Mononuclear cell (primary cell): Measurements from ENCODE around the gene PDE4D. TPM values are rescaled to one million over a fixed set of nuclear protein-coding genes. Genes with fewer than 3 reads are reported as not detected.

ENCODE experiments used
- H3K27me3 ChIP-seq: 2 replicates; pipeline ENCODE4 v1.6.0; 2011; ENCODE audit warnings: low read length, control low read depth; ENCODE audit not compliant: insufficient read depth
- H3K4me1 ChIP-seq: 2 replicates; pipeline ENCODE4 v1.5.1; 2011; ENCODE audit warnings: mild to moderate bottlenecking, low read length, control low read depth; ENCODE audit not compliant: insufficient read depth
- H3K4me3 ChIP-seq: 2 replicates; pipeline ENCODE4 v1.5.1; 2011; ENCODE audit warnings: mild to moderate bottlenecking, low read length, moderate library complexity
- H3K9me3 ChIP-seq: 2 replicates; pipeline ENCODE4 v1.5.1; 2011; ENCODE audit warnings: low read depth, mild to moderate bottlenecking, control low read depth, low read length
- total RNA-seq: library from RNA; depleted of rRNA; stranded (reverse); fragments of >200 nt; gene quantifications from one replicate; pipeline ENCODE4 v1.2.3, GENCODE V29; 2012

The PDE4D gene
- total RNA-seq, 1 donor, result 171 TPM

- H3K4me3 ChIP-seq, result no peak overlapping the region
- H3K27me3 ChIP-seq, result no peaks in the 10 kb centered on the region
- H3K9me3 ChIP-seq, result no peaks in the 10 kb centered on the region
- peaks cover 5% of the 10 kb centered on the region for H3K4me1 ChIP-seq
Measured at GRCh38 chr5:59522201-59522831, 371.2 kb downstream of the PDE4D start.

- no peaks in the 10 kb centered on the region for H3K9me3 ChIP-seq
- H3K4me1 ChIP-seq, result peaks cover 5% of the 10 kb centered on the region
- no peak overlapping the region for H3K4me3 ChIP-seq
- H3K27me3 ChIP-seq, result no peaks in the 10 kb centered on the region
Measured at GRCh38 chr5:59521476-59521875, 372.1 kb downstream of the PDE4D start.

- Histone ChIP-seq H3K27me3 (no peaks in the 10 kb centered on the region), H3K4me1 (peaks cover 5% of the 10 kb centered on the region), H3K4me3 (no peak overlapping the region), H3K9me3 (no peaks in the 10 kb centered on the region)
Measured at GRCh38 chr5:59519338-59519737, 374.2 kb downstream of the PDE4D start.

- H3K9me3 ChIP-seq, result no peaks in the 10 kb centered on the region
- peaks cover 5% of the 10 kb centered on the region for H3K4me1 ChIP-seq
- H3K27me3 ChIP-seq, result no peaks in the 10 kb centered on the region
- H3K4me3 ChIP-seq, result no peak overlapping the region
Measured at GRCh38 chr5:59517926-59518585, 375.5 kb downstream of the PDE4D start.

- peaks cover under 1% of the 10 kb centered on the region for H3K4me1 ChIP-seq
Measured at GRCh38 chr5:59516161-59516560, 377.4 kb downstream of the PDE4D start.

GRCh38 chr5:59506285-59506877, 387.1 kb downstream of the PDE4D start:
- Histone ChIP-seq H3K4me3 (no peak overlapping the region), H3K27me3 (no peaks in the 10 kb centered on the region), H3K4me1 (no peaks in the 10 kb centered on the region), H3K9me3 (no peaks in the 10 kb centered on the region)

More at GRCh38 chr5:59516161-59516560, 377.4 kb downstream of the PDE4D start:
- no peaks in the 10 kb centered on the region for H3K9me3 ChIP-seq
- no peaks in the 10 kb centered on the region for H3K27me3 ChIP-seq
- H3K4me3 ChIP-seq, result no peak overlapping the region

GRCh38 chr5:59504043-59504442, 389.5 kb downstream of the PDE4D start:
- H3K27me3 ChIP-seq, result no peaks in the 10 kb centered on the region
- H3K9me3 ChIP-seq, result no peaks in the 10 kb centered on the region
- H3K4me3 ChIP-seq, result no peak overlapping the region
- H3K4me1 ChIP-seq, result no peaks in the 10 kb centered on the region

GRCh38 chr5:59503220-59503619, 390.3 kb downstream of the PDE4D start:
- Histone ChIP-seq H3K9me3 (no peaks in the 10 kb centered on the region), H3K27me3 (no peaks in the 10 kb centered on the region), H3K4me3 (no peak overlapping the region), H3K4me1 (no peaks in the 10 kb centered on the region)

- H3K4me3 ChIP-seq, result no peak overlapping the region
- H3K9me3 ChIP-seq, result no peaks in the 10 kb centered on the region
- H3K4me1 ChIP-seq, result no peaks in the 10 kb centered on the region
- H3K27me3 ChIP-seq, result no peaks in the 10 kb centered on the region
Measured at GRCh38 chr5:59501316-59501715, 392.2 kb downstream of the PDE4D start.

- Histone ChIP-seq H3K27me3 (no peaks in the 10 kb centered on the region), H3K4me3 (no peak overlapping the region), H3K4me1 (no peaks in the 10 kb centered on the region), H3K9me3 (no peaks in the 10 kb centered on the region)
Measured at GRCh38 chr5:59500014-59500413, 393.5 kb downstream of the PDE4D start.

GRCh38 chr5:59497207-59497606, 396.3 kb downstream of the PDE4D start:
- H3K27me3 ChIP-seq, result no peaks in the 10 kb centered on the region
- no peak overlapping the region for H3K4me3 ChIP-seq
- H3K4me1 ChIP-seq, result no peaks in the 10 kb centered on the region
- no peaks in the 10 kb centered on the region for H3K9me3 ChIP-seq

- H3K9me3 ChIP-seq, result no peaks in the 10 kb centered on the region
- H3K27me3 ChIP-seq, result no peaks in the 10 kb centered on the region
- no peaks in the 10 kb centered on the region for H3K4me1 ChIP-seq
- H3K4me3 ChIP-seq, result no peak overlapping the region
Measured at GRCh38 chr5:59496524-59497134, 396.9 kb downstream of the PDE4D start.

- H3K9me3 ChIP-seq, result no peaks in the 10 kb centered on the region
- H3K27me3 ChIP-seq, result no peaks in the 10 kb centered on the region
- no peak overlapping the region for H3K4me3 ChIP-seq
- H3K4me1 ChIP-seq, result no peaks in the 10 kb centered on the region
Measured at GRCh38 chr5:59491945-59492344, 401.6 kb downstream of the PDE4D start.

- Histone ChIP-seq H3K4me1 (no peaks in the 10 kb centered on the region), H3K9me3 (no peaks in the 10 kb centered on the region), H3K4me3 (no peak overlapping the region), H3K27me3 (no peaks in the 10 kb centered on the region)
Measured at GRCh38 chr5:59489551-59489950, 404.0 kb downstream of the PDE4D start.
